Kidney (tissue), 14 donors: ENCODE measurements around the gene ERMARD. TPM values are rescaled to one million over a fixed set of nuclear protein-coding genes. Genes with fewer than 3 reads are reported as not detected.

Experiments
- DNase-seq, 5 donors: peaks; one replicate each; pipeline ENCODE4 v3.0.0-alpha.2; 2013 to 2020
- FAIRE-seq: peaks from 2 replicates; lab custom pipeline; 2012; peaks lifted over from hg19 to GRCh38; lab: Jason Lieb, UNC
- H3K27ac ChIP-seq, 2 donors: one replicate each; pipeline ENCODE4 v1.7.0; 2013; ENCODE audit warnings: low read depth in 2 of 2, low read length in 2 of 2, inconsistent platforms in 1 of 2
- H3K27me3 ChIP-seq: one replicate; pipeline ENCODE4 v1.7.1; 2013; ENCODE audit warnings: low read length, inconsistent platforms; ENCODE audit not compliant: control insufficient read depth, insufficient read depth
- H3K36me3 ChIP-seq, 3 donors: one replicate each; pipeline versions ENCODE4 v1.7.0 to v1.7.1; 2013; ENCODE audit warnings: low read length in 3 of 3, control low read depth in 1 of 3, inconsistent platforms in 1 of 3; ENCODE audit not compliant: insufficient read depth in 3 of 3, control insufficient read depth in 2 of 3
- H3K4me1 ChIP-seq, 3 donors: one replicate each; pipeline versions ENCODE4 v1.7.0 to v1.7.1; 2013; ENCODE audit warnings: low read length in 3 of 3, inconsistent platforms in 1 of 3, low read depth in 1 of 3; ENCODE audit not compliant: control insufficient read depth in 2 of 3, insufficient read depth in 2 of 3
- H3K4me3 ChIP-seq, 3 donors: one replicate each; pipeline versions ENCODE4 v1.7.0 to v1.8.1; 2013; ENCODE audit warnings: low read length in 3 of 3, control low read depth in 1 of 3, inconsistent platforms in 1 of 3
- H3K9ac ChIP-seq, 3 donors: one replicate each; pipeline versions ENCODE4 v1.7.0 to v1.7.1; 2013; ENCODE audit warnings: low read length in 3 of 3, control low read depth in 1 of 3, inconsistent platforms in 1 of 3
- H3K9me3 ChIP-seq, 3 donors: one replicate each; pipeline versions ENCODE4 v1.7.0 to v1.7.1; 2013; ENCODE audit warnings: low read length in 3 of 3, control low read depth in 1 of 3, inconsistent platforms in 1 of 3; ENCODE audit not compliant: control insufficient read depth in 2 of 3, insufficient read depth in 1 of 3
- CTCF ChIP-seq: IDR thresholded peaks from 3 replicates; pipeline ENCODE4 v1.5.1; 2012; ENCODE audit warnings: mild to moderate bottlenecking, moderate library complexity, borderline replicate concordance; ENCODE audit not compliant: insufficient read depth; ENCODE audit errors: extremely low read depth
- intact Hi-C: fragments of 100-400 bp; cut with DNase I; formaldehyde crosslinking; loops from one replicate; pipeline ENCODE4 v1.11.1; 2022
- polyA plus RNA-seq: library from polyadenylated mRNA; stranded (reverse); fragments of 350-450 nt; fragmentation: Illumina TruSeq; extraction: RNeasy Lipid Tissue Mini Kit (QIAGEN cat#74804); gene quantifications from one replicate; pipeline ENCODE4 v1.2.3, GENCODE V29; 2014; ENCODE audit warnings: low read depth, low replicate concordance; ENCODE audit not compliant: insufficient read depth
- total RNA-seq: library from RNA; stranded (reverse); fragmentation: NEBNext Ultra II Directional; extraction: Animal tissue kit (Norgen Biotek cat#: 25700); gene quantifications from one replicate; pipeline ENCODE4 v1.2.1, GENCODE V29; 2021
- donor health status: control.
- donor health status: control.
- donor health status: control.
- donor health status: control.
- donor health status: control.
- donor health status: DM: yes; HTN: yes; CAD: no.
- donor health status: Normal renal cell carcinoma (clear cell type).

The ERMARD gene
- total and polyA plus RNA-seq, 2 donors from 2014 or later: 22.3 to 36.8 TPM

DNA sequence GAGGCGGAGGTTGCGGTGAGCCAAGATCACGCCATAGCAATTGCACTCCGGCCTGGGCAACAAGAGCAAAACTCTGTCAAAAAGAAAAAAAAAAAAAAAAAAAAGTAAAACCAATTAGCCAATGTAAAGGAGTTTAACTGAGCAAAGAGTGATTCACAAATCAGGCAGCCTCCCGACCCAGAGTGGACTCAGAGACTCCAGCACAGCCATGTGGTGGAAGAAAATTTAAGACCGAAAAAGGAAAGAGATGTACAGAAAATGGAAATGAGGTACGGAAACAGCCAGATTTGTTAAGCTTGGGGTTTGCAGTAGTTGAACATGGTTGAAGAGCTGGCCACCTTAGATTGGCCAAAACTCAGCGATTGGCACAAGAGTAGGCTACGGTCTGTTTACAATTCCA lies 51.4 kb downstream of the ERMARD start:
- intact Hi-C loops: no loop called here
- Histone ChIP-seq H3K4me3 (no peak overlapping the region), H3K27me3 (peaks cover 3% of the 10 kb centered on the region), H3K36me3 (no peaks in the 10 kb centered on the region), H3K27ac (no peak overlapping the region), H3K4me1 (peaks cover 0 to 4% (median 0%) of the 10 kb centered on the region in 3 donors), H3K9ac (no peak overlapping the region), H3K9me3 (no peaks in the 10 kb centered on the region)
- FAIRE-seq (no peak), DNase-seq (no peak)
- TF ChIP-seq CTCF: no peak

DNA sequence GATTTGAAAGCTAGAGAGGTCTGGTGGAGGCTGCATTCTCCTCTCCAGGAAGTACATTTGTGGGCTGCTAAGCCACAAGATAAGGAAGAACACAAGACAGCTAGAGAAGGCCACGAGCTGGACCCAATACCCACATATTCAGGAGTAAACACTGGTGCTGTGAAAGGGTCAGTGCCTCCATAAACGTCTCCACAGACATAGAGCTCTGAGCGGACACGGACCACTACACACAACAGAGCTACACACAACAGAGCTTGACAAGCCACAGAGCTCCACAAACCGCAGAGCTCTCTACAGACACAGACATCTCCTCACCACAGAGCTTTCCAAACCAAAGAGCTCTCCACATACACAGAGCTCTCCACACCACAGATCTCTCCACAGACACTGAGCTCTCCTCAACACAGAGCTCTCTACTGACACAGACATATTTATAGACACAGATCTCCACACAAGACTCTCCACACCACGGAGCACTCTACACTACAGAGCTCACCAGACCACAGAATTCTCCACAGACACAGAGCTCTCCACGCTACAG lies 51.9 kb downstream of the ERMARD start:
- Histone ChIP-seq H3K4me1 (peaks cover 0 to 4% (median 0%) of the 10 kb centered on the region in 3 donors), H3K9ac (no peak overlapping the region), H3K4me3 (no peak overlapping the region), H3K27ac (no peak overlapping the region), H3K27me3 (peaks cover 3% of the 10 kb centered on the region), H3K9me3 (no peaks in the 10 kb centered on the region), H3K36me3 (no peaks in the 10 kb centered on the region)
- DNase-seq (peak in 3 of 5 donors; percentile 40 to 42 (median 40)), FAIRE-seq (no peak)
- intact Hi-C loops: no loop called here
- TF ChIP-seq CTCF: no peak

DNA sequence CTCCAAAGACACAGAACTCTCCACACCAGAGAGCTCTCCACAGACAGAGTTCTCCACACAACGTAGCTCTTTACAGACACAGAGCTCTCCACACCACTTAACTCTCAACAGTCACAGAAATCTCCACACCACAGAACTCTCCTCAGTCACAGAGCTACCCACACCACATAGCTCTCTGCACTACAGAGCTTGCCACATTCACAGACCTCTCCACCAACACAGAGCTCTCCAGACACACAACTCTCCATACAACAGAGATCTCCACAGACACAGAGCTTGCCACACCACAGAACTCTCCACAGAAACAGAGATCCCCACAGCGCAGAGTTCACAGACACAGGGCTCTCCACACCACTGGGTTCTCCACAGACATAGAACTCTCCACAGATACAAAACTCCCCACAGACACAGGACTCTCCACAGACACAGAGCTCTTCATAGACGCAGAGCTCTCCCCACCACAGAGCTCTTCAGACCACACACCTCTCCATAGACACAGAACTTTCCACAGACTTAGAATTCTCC lies 52.5 kb downstream of the ERMARD start:
- no peak for TF ChIP-seq CTCF
- Histone ChIP-seq H3K27ac (no peak overlapping the region), H3K27me3 (peaks cover 3% of the 10 kb centered on the region), H3K4me3 (no peak overlapping the region), H3K9ac (no peak overlapping the region), H3K4me1 (peaks cover 0 to 4% (median 0%) of the 10 kb centered on the region in 3 donors), H3K36me3 (no peaks in the 10 kb centered on the region), H3K9me3 (no peaks in the 10 kb centered on the region)
- DNase-seq: peak in 1 of 5 donors; percentile 11
- no peak for FAIRE-seq
- intact Hi-C loops: no loop called here
